ENCODE results near the gene FFAR4.
"Not testable (repeated sequence)": the region's sequence is repeated elsewhere in the genome, so short reads cannot be mapped to it uniquely, and the experiment has no call there.

Gene FFAR4

DNA sequence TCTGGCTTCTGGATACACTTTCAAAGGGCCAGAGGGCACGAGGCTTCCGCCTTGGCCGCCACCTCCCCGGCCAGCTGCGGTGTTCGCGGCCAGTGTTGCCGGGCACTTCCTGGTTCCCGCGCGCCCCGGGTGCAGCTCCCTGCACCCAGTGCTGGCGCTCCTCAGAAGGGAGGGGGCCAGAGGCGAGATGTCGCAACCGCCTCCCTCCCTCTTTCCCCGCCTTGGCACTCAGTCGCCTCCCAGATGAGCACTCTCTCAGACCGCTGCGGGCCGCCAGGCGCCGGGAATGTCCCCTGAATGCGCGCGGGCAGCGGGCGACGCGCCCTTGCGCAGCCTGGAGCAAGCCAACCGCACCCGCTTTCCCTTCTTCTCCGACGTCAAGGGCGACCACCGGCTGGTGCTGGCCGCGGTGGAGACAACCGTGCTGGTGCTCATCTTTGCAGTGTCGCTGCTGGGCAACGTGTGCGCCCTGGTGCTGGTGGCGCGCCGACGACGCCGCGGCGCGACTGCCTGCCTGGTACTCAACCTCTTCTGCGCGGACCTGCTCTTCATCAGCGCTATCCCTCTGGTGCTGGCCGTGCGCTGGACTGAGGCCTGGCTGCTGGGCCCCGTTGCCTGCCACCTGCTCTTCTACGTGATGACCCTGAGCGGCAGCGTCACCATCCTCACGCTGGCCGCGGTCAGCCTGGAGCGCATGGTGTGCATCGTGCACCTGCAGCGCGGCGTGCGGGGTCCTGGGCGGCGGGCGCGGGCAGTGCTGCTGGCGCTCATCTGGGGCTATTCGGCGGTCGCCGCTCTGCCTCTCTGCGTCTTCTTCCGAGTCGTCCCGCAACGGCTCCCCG is at the start of gene FFAR4:
TSS of gene FFAR4 (plus strand) at position 231 of the 842 bp plus-strand sequence. CDS start at position 287, 56 bp downstream.
- no peak for DNase-seq (ENCODE audit: low read depth in 3 of 3)

DNA sequence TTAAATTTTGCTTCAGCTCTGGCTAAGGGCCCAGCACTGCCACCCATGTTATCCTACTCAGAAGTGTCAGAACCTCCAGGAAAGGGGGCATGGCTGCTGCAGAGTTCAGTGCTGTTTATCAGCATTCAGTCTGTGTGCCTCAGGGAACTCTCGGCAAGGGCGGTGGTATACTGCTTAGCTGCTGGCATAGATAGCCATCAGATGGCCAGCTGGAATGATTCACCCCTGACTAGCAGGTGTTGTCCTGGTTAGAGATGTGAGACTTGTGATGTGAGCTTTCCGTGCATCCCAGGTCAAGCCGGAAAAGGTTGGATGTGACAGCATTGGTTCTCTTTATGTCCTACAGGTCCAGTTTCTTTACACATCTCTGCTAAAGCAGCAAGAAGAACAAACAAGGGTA is 47.9 kb upstream of the FFAR4 start:
- DNase-seq (ENCODE audit: low read depth in 3 of 3) = no peak

DNA sequence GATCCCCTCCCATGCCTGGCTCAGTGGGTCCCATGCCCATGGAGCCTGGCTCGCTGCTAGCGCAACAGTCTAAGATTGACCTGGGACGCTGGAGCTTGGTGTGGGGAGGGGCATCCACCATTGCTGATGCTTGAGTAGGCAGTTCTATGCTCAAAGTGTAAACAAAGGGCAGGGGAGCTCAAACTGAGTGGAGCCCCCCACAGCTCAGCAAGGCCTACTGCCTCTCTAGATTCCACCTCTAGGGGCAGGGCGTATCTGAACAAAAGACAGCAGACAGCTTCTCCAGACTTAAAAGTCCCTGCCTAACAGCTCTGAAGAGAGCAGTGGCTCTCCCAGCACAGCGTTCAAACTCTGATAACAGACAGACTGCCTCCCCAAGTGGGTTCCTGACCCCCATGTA is 31.2 kb upstream of the FFAR4 start:
- DNase-seq (ENCODE audit: low read depth in 3 of 3) = no peak

DNA sequence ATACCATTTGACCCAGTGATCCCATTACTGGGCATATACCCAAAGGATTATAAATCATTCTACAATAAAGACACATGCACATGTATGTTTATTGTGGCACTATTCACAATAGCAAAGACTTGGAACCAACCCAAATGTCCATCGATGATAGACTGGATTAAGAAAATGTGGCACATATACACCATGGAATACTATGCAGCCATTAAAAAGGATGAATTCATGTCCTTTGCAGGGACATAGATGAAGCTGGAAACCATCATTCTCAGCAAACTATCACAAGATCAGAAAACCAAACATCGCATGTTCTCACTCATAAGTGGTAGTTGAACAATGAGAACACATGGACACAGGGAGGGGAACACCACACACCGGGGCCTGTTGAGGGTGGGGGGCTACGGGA is 25.6 kb upstream of the FFAR4 start:
- DNase-seq (ENCODE audit: low read depth in 3 of 3) = not testable (repeated sequence)

DNA sequence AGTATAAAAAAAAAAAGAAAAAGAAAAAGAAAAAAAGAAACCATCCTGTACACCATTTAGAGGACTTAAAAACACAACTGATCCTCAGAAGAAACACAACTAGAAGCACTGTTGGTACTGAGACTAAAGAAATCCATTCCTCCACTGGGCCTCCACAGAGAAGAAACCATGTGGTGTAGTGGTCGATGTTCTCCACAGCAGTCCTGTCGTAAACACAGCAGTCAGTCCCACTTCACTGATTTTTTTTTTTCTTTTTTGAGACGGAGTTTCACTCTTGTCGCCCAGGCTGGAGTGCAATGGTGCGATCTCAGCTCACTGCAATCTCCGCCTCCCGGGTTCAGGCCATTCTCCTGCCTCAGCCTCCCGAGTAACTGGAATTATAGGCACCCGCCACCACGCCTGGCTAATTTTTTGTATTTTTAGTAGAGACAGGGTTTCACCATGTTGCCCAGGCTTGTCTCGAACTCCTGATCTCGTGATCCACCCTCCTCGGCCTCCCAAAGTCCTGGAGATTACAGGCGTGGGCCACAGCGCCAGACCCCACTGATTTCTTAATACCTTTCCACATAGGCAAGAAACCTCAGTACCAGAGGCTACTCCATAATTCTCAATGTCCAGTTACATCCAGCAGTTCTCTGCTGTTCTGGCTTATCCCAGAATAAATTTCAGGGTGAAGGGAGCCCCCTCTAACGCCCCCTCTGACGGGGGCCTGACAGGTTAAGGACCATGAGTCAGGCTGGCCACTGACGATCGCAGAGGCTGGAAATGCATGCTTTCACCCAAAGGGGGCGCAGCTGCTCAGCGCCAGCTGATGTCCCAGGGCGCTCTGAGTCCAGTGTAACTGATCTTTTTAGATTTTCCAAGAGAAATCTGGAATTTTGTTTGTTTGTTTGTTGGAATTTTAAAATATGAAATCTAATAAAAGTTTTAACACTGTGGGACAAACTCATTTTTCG is 24.8 kb upstream of the FFAR4 start:
- no peak for DNase-seq (ENCODE audit: low read depth in 3 of 3)

DNA sequence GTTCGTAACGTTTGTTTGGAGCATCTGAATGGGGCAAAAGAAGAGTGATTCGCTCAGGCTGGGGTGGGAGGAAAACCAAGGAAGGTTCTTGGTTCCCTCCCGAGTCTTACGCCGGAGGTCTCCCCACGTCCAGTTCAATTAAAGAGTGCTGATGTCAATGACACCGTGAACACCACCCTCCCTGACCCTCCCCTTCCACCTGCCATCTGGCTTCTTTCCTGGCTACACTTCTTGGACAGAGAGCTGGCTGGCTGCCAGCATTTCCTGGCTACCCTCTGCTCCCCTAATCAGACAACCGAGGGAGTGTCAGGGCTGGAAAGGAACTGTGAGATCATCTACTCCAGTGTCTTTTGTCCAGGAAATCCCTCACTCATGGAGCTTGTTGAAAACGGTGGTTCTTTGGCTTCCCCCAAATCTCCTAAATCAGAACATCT is 24.1 kb upstream of the FFAR4 start:
- DNase-seq (ENCODE audit: low read depth in 3 of 3) = no peak

DNA sequence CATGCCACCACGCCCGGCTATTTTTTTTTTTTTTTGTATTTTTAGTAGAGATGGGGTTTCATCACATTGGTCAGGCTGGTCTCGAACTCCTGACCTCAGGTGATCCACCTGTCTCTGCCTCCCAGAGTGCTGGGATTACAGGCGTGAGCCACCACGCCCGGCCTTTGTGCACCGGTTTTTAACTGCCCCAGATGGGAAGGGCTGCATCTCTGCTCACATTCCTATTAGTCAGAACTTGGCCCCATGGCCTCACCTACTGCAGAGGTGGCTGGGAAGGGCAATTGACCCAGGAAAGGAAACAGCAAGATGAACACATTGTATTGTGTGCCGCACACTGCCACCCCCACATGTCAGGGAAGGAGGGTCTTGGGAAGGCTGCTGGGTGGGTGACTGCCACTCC is 19.5 kb upstream of the FFAR4 start:
- not testable (repeated sequence) for DNase-seq (ENCODE audit: low read depth in 3 of 3)

DNA sequence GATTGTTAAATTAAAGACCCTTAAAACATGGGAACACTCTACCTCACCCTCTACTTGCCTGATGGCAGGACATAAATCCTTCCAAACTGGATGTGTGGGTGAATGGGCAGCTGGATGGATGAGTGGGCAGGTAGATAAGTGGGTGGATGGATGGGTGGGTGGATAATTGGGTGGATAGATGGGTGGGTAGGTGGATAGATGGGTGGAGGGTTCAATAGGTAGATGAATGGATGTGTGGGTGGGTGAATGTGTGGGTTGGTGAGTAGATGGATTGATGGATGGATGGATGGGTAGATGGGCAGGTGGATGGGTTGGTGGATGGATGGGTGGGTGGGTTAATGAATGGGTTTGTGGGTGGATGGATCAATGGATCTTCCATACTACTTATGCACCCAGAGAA is 18.9 kb upstream of the FFAR4 start:
- no peak for DNase-seq (ENCODE audit: low read depth in 3 of 3)

DNA sequence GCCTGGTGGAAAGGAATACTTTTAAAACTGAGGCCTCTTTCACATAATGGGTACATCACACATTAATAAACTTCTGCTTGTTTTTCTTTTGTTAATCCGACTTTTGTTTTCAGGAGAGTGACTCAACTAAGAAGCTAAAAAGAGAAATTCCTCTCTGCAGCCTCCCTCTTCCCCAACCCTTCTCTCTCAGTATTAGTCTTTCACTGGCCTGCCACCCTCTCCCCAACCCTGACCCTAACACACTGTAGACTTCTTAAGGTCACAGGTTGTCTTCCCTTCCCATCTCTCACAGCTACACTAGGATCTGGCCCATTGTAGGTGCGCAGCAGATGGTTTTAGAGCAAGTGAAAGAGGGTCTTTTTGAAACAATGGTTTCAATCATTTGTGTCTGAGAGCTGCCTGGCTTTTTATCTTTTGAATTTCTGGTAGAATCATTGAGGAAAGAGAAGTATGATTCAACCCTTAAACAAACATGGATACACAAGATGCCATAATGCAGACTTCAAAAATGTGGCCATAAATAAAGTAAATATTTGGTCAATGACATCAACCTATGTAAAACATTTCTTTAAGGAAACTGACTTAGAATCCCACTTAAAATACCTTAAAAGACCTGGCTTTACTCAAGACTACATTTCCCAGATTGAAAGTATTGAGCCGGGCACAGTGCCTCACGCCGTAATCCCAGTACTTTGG is 17.9 kb upstream of the FFAR4 start:
- no peak for DNase-seq (ENCODE audit: low read depth in 3 of 3)

DNA sequence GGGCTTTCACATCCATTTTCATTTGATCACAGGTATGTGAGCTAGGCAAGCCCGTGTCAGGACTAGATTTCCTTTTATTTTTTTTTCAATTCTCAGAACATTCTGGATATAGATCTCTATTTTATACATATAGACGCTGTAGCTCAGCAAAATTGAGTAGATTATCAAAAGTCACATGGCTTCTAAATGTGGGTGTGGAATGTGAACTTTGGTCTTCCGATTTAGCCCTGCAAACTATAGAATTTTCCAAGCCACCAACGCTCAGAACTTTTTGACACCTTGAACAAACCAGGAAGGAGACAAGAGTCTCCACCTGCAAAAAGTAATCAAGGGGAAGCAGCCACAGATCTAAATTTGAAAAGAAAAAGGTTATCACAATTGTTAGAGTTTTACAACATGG is 15.9 kb upstream of the FFAR4 start:
- DNase-seq (ENCODE audit: low read depth in 3 of 3) = no peak

DNA sequence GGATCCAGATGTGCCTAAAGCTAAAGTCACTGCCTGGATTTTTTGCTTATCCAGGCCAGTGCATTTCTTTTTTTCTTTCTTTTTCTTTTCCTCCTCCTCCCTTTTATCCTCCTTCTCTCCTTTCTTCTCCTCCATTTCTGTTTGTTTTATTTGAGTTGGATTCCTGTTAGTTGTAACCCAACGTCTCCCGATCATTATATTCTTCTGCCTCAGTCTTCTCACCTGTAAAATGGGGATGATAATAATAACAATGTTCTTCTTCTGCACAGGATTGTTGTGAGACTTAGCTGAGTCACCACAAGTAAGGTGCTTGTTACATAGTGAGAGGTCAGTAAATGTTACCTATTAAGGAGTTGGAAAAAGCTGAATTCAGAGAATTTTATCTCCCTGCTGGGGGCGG is 13.7 kb upstream of the FFAR4 start:
- no peak for DNase-seq (ENCODE audit: low read depth in 3 of 3)

DNA sequence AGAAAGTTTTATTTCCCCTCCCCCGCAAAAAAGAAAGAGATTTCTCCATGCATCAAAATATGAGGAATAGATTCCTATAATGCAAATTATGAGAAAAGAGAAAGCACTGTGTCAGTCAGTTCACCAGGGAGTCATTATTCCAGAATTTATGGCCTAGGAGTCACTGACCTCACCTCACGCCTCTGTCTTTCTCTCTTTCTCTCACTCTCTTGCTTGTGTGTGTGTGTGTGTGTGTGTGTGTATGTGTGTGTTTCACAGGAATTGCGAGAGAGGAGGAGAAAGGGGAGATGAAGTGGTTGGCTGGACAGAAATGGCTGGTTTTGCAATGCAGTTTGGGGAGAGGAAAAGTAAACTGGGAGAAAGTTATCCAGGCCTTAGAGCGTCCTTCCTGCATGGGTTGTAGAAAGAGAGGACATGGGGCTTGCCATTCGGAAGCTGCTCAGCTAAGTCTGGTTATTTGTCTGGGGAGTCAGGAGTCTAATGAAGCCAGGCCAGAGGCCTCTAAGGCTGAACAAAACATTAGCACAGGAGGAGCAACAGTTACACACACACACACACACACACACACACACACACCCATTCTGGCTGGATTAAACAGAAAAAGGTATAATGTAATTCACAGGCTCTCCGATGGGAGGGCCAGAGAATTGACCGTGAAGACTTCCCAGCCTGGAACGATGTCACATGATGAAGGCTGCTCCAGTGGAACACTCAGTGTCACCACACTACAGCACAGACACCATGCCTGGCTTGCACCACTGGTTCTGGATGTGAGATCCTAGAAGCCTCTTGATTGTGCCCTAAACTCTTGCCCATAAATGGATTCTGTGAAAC is 12.8 kb upstream of the FFAR4 start:
- DNase-seq (ENCODE audit: low read depth in 3 of 3) = no peak

DNA sequence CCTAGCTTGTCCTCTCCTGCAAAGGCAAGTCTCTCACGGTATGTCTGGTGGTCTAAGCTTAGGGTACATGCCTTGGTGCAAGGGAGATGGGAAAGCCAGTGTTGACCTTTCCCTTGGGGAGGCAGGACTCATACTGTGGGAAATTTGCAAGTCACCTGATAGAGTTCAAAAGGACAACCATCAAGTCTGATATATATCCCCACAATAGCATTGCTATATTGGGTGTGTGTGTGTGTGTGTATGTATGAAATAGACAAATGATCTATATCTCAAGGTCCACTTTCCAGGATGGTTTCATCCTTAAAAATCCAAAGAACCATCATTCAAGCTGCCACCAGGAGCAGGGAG is 12.2 kb upstream of the FFAR4 start:
- DNase-seq (ENCODE audit: low read depth in 3 of 3) = no peak

DNA sequence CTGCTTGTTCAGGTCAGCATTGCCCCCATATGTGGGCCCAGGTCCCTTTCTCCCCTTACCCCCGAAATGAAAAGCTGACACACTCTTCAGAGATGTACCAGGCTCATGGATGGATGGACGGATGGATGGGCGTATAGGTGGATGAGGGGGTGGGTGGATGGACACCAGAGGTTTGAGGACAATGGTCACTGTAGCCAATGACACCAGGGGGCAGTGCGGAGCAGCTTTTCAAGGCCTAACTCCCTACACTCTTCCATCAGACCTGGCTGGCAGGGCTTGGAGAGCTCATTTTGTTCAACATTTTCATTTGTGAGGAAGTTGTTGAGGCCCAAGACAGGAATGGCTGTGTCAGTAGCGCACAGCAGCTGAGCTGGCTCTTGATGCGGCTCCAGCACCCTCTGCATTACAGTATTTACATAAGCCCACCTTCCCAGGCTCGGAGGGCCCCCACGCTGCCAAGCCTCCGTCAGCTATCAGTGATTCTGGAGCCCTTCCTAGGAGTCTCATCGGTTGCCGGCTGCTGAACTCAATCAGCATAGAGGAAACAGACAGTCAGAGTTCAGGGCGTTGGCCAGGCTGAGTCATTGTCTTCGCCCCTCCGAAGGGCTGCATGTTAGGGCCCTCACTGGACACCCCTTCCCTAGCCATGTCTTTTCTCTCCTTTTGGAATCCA is 11.6 kb upstream of the FFAR4 start:
- peak in 1 of 3 experiments; percentile 13 for DNase-seq (ENCODE audit: low read depth in 3 of 3)

DNA sequence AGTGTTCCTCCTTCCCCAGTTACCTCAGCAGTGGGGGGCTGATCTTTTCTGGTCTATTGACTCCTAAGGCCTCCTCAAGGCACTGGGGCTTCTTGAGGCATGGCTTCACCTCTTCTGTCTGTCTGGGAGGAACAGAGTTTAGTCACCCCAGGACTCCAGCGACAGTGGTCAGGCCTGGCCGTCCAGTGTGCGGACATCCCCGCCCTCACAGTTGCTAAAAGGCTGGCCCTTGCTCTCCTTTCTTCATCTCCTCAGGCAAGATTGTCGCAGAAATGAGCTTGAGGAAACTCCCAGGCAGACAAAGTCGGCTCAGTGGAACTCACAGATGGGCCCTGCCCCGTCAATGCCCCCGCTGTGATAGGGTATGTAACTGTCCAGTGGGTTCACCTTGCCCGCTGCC is 7.0 kb upstream of the FFAR4 start:
- no peak for DNase-seq (ENCODE audit: low read depth in 3 of 3)

DNA sequence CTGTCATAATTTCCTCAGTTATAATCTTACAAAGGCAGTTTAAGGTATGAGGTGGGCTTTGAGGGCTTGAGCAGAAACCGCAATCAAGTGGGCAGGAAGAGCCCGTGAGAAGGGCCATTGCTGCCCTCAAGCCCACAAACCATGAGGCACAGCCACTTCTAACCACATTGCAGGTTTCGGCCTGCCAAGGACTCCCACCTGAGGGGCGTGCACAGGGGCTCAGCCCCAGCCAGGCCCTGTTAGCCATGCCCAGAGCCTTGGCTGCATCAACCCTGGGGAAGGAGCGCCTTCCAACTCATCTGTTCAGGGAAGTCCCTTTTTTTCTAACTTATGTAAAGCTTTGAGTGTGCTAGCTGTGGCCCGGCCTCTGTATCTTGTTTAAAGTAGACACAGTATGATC is 5.9 kb upstream of the FFAR4 start:
- DNase-seq (ENCODE audit: low read depth in 3 of 3) = no peak

DNA sequence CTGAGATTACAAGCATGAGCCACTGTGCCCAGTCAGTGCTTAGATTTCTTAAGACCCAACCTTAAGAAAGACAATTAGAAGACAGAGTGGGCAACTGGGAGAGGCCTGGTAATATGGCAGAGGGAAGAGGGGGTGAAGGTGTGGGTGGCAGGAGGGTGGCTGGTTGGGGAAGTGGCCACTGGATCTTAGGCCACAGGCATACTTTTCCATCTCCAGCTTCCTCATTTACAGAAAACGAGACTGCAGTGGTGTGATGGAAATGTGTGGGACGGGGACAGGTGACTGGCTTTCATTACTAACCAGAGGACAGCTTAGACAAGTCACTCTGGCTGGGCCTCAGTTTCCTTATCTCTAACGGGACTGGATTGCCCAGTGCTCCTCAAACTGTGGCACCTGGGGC is 1.0 kb upstream of the FFAR4 start:
- DNase-seq (ENCODE audit: low read depth in 3 of 3) = no peak

DNA sequence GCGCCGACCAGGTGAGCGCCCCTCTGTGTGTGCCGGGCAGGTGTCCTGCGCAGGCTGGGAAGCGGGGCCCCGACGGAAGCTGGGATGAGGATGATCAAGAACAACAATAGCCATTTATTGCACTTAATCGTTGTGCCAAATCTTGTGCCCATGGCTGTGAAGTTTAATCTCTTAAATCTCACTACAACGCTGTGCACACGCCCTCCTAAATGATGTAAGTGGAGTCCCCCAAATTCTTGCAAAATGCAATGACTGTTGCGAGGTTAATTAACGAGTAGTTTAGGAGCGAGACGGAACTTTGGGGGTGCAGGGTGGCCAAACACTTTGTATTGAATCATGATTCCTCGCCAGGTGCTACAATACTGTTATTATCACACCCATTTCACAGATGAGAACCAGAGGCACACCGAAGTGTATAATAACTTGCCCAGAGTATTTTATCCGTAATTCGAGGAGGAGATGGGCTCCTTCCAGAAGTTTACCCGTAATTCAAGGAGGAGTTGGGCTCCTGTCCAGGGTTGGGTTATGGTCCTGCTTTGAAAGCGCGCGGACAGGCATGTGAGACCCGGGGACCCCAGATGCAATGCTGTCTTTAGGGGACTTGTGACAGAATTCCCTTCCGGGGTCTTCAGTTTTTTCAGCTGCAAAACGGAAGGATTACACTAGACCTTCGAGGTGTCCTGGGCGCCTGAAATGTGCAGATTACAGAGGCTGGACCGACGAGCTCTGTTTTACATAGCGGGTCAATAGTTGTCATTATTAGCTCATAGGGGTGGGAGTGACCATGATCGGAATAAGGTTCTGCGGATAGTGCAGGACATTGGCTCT is 1.0 kb downstream of the FFAR4 start:
- no peak for DNase-seq (ENCODE audit: low read depth in 3 of 3)

DNA sequence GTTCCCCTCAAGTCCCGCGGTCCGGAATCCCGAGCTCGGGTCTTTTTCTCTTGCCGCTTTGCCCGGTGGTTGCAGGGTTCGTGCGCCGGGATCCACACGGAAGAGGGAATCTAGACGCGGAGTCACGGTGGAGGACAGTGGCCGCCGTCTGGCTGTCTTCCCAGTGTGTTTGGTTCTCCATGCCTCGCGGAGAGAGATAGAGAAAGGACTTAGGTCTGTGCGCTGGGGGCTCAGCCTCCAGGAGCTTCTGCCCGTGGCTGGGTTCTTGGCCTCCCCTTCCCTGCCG is 1.6 kb downstream of the FFAR4 start:
- DNase-seq (ENCODE audit: low read depth in 3 of 3) = no peak

DNA sequence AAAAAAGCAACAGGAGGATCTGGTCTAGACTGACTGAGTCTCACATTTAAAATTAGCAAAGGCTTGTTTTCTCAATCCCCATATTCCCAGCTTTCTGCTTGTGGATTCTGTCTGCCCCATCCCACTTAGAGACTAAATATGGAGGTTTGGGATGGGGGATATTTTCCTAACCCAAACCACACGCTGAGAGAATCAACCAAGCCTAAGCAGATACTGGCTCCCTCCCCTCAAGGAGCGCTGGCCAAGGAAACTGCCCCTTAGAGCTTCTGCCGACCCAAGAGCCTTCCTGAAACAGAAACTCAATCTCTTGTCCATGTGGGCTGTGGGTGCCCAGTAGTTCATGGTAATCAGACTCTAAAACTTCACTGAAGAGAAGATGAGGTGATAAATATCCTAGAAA is 3.9 kb downstream of the FFAR4 start:
- no peak for DNase-seq (ENCODE audit: low read depth in 3 of 3)

Data from stimulated activated CD4-positive, alpha-beta T cell treated with anti-CD3 and anti-CD28 coated beads, TNF-alpha, amount 100 ng/mL, for 4 hours (primary cell).